Medulla oblongata (tissue), 1 donor: Measurements from ENCODE around the gene UBE2E1.
A peak's percentile ranks its signal among the peaks of the same experiment; 100 is the strongest.

ENCODE experiments used
- DNase-seq: peaks from one replicate; pipeline ENCODE4 v3.0.0-alpha.2; 2015; ENCODE audit errors: extremely low spot score

UBE2E1 gene

DNA sequence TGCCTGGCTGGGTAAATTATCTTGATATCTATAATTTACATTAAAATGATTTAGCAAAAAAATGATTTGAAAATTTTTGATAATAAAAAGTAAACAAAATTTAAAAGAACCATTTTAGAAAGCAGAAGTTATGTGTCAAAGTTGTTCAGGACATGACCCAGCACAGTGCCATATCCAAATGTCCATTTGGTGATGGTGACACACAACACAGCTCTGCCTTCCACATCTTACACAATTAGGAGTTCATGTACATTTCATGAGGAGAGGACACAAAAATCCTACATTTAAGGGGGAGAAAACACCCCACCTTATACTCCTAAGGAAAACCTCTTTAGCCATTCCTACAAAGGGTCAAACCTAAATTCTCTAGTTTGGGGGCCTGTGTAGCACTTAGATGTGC, 10.7 kb upstream of the UBE2E1 start:
- no peak for DNase-seq

DNA sequence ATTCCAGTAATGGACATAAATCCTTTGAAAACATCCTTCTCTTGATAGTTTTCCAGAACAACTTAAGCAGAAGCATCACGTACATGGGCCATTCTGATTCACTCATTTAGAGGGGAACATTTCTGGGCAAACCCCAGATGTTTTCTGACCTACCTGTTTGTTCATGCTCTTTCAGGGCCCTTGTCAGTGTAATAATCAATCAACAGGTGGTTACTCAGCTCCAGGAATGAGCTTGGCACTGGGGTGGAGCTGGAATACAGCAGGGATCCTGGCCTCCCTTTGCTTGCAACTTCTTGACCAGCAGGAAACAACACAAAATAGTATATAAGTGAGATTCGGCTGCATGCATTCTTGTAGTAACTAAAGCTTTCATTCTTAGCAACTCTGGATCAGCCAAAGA, 9.2 kb upstream of the UBE2E1 start:
- DNase-seq, result no peak

DNA sequence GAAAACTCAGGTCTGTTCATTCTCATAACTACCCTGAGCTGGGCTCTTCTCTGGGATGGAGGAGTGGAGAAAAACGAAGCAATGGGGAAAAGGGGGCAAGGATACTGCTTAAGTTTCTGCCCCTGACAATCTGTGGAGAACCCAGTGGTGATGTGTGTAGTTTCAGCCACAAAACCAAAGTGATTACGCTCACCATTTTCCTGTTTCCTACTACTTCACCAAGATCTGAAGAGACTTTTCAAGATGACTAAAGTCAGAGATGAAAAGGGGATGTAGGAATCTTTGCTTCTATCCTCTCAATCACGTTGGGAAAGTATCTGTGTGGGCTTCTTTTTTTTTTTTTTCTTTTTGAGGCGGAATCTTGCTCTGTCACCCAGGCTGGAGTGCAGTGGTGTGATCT, 8.3 kb upstream of the UBE2E1 start:
- DNase-seq, result no peak

DNA sequence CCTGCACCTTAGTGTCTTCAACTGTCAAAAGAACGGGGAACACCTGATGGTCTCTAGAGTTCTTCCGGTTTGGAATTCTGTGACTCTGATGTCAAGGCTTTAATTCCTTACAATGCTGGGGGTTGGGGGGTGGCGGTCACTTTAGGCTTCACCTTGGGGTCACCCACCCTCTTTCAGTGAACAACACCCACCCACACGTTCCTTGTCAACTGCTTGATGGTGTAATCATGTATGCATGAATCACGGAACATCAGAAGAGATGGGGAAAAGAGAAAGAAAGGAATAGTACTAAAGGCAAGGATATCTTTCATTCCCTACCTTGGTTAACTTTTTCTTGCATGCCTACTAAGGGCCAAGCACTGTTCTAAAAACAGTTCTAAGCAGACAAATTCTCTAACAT, 7.3 kb upstream of the UBE2E1 start:
- no peak for DNase-seq

DNA sequence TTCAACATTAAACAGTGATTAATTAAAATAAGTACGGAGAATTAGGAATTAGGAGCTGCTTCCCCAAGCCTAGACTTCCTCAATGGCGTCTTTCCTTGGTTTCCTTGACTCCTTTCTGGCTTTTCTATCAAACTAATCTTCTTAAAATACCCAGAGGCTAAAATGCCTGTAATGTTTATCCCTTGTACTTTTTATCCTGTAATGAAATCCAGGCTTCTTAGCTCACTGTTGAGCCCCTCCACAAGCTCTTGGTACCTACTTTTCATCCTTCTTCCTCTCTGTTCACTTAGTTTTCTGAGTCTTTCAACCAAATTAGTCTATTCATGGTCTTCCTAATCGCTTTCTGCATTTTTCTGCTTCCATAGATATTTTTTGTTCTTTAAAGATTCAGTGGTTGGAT, 6.9 kb upstream of the UBE2E1 start:
- DNase-seq, result no peak

DNA sequence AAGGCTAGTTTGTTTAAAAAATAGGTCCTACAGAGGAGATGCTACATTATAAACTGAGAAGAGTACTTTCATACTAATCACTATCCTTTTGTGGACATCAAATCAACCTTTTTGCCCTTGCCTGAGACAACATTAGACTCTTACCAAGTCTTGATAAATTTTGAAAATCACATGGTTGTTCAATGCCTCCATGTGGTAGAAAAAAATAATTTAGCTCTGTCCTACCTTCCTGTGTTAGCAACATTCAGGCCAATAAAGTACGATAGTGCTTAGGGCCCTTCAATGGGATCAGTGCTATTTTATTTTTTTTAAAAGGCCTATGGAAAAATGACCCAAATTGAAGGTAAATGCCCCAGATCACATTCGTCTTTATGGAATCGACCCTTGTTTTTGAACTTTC, 5.0 kb upstream of the UBE2E1 start:
- DNase-seq, result no peak

DNA sequence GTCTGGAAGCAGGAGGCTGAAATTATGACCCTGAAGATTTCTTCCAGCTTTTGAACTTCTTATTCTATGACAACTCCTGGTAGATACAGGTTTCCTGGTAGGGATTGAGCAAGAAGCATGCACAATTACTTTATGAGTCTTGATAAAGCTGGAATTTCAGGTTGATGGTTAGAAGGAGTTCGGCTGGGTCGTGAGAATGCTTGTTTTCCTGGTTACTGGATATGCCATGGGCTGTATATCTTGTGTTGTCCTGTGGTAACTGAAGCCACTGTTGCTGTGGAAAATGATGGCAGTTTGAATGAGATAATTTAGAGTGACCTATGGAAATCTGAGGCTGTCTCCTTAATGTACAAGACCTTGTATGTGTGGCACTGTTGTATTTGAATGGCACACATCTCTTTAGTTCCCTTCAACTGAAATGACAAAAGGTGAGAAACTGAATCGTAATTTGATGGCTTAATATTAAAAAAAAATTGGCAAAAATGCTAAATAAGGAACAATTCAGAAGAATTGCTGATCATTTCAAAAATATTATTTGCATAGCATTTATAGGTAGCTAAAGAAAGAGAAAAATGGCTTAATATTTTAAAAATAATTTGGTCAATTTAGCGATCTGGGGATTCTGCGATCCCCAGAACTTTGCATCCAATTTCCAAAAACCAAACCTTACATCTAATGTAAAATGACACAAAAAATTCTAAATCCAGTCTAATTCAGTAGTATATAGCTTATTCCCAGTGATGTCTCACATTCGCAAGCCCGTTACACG, 1.1 kb upstream of the UBE2E1 start:
- DNase-seq, result no peak

DNA sequence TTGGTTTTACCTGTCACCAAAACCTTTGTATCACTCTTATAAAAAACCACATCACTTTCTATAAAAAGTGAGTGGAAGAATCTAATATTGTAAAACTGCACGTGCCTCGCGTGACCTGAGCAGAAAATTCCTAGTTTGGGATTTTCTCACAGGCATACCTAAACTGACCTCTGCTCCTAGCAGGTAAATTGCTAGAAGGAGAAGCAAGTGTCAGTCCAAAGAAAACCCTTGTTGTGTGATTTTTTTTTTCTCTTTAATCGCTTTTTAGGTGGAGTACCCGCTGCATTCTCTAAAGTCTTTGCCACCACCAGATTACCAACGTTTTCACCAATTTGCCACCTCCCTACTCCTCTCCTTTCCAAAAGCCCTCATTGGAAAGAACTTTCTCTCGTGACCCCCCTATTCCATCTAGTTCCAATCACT, 534 bp upstream of the UBE2E1 start:
- DNase-seq, result no peak

DNA sequence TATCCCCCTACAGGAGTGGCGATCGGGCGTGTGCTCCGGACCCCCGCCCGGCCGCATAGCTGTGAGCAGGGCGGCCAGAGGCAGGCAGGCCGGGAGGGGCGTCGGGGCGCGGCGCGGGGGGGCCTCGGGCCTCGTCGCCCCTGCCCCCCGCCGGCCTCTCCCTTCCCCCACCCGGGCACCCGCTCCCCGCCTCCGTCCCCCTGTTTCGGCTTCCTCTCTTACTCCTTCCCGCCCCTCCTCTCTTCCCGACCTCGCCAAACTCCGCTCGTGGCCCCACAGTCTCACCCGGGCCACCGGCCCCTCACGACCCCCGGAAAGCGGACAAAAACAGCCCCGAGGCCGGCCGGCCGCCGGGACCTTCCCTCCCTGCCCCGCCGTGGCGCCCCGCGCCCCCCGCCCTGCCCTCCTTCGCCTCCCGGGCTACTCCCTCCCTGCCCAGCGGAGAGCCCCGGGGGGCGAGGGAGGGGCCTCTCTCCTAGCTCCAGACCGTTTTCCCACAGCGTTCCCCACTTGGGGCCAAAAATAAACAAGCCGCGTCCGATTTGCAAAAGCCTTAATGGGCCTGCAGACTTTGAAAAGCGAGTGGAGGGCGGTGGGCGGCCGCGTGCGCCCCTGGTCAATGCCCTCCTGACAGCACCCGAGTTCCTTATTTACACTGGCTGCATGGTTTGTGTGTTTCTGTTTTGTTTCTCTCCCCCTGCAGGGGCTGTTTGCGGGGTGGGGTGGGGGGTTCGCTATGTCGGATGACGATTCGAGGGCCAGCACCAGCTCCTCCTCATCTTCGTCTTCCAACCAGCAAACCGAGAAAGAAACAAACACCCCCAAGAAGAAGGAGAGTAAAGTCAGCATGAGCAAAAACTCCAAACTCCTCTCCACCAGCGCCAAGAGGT, 1.0 kb downstream of the UBE2E1 start:
- DNase-seq, result peak; percentile 60

DNA sequence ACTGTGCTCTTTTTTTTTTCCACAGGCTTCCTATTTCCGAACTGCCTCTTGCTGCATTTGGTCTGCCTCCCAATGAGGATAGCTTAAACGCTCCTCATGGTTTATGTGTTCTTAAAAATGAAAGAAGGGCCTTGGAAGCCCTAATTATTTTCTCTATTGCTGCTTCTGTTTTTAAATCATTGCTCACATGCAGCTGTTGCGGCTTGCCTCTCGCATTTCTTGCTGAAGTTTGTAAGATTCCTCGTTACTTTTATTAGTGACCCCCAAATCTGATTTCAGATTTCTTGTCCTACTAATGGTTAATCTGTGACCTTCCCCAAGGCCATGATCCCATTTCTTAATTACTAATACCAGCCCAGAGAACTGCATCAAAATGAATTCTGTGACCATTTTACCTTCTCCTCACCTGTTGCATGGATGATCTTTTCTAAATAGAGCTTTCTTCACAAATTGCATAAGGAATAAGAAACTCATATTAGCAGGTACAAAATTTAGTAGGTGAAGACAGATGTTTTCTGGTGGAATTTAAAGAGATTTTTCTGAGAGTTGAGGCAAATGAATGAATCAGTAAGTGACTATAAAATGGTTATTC, 1.8 kb downstream of the UBE2E1 start:
- DNase-seq, result no peak

DNA sequence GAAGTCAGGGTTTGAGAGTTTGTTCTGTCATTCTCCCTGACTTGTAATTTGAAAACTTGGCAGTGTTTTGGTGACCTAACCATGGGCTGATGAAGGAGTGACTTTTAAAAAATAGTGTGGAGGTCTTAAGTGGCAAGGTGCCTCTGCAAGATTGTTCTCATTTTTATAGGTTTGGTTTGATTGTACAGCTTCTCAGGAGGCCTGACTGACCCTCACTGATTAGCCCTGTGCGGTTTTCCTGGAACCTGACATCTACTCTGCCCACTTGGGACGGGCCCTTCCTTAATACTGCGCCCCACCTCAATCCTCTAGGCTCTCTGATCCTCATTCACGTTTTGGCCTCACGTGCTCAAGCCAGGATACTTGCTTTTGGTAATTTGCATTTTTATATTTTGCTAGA, 2.8 kb downstream of the UBE2E1 start:
- DNase-seq, result no peak

DNA sequence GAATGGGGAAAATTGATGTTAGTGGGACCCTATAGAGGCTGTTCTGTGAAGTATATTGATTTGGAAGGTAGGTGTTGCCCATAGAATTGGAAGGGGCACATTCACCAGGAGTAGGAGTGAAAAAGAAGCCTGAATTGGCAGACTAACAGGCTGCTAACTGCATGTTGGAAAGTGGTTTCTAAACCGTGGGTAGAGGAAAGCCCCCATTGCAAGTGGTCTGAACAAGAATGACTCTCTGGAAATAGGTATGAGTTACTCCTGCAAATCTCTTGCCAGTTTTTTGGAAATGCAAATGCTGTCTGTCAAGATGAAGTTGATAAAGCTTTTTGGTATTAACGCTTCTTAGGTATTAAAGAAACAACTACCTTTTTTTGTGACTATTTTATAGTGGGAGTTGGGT, 3.5 kb downstream of the UBE2E1 start:
- no peak for DNase-seq

DNA sequence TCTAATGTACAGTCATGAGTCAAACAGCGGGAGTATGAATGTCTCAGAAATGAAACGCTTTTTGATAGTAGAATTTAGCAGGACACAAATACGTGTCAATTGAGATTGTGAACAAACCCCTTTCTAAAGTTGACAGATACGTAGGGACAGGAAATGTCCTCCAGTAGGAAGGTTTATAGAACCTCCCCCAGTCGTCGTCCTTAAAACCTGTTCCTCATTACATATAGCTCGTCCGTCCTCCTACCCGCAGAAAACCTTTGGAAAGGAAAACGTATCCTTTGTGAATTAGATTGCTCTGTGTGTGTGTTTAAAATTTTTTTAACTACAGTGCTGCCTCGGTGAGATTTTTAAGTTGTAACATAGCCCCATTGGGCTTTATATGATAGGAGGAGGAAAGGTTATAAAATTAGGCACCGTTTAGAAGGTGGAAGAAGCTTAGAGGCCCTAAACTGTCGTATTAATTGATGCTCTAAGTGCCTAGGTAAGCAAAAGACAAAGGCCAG, 4.1 kb downstream of the UBE2E1 start:
- DNase-seq, result peak; percentile 30

DNA sequence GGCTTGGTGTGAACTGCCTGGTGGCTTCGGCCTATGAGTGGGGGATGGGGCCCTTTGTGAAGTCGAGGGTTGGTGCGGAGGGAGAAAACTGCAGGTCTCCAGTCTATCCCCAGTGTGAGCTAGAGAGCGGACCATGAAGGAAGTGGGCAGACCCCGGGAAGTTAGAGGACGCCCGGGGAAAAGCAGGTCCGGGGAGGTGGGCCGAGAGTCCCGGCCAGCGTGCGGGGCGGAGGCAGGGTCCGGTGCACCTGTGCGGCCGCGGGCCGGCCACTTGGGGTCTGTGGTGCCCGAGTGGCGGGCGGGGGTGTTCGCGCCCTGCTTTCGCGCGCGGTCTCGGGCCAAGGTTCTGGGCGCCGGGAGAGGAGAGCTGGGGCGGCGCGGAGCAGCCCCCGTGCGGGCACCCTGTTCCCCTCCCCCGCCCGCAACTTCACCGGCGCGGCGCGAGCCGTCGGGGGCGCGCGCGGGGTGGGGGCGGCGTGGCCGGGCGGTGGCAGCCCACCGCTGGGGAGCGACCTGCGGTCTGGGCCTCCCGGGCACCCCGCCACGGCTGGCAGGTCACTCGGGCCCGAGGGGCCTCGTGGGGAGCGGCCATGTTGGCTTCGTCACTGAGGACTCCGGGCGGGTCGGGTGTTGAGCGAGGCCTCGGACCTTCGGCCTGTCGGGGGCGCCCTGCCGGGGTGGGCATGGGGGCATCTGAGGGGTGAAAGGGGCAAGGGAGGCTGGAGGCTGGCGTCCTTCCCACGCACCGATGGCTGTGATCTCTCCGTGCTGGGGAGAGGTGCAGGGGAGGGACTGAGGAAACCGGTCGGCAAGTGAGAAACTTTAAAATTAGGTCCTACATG, 4.8 kb downstream of the UBE2E1 start:
- peak; percentile 53 for DNase-seq

DNA sequence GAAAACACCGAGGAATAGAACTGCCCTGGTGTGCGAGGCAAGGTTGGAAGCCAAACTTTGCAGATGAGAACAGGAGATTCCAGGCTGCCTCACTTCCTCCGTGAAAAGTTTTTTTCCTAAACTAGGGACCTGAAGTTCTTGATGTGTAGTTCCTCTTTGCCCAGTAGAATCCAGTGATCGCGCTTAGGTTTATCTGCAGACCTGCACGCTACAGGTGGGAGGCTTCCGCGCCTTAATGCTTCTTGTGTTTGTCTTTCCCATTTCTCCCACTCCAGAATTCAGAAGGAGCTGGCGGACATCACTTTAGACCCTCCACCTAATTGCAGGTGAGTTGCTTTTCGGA, 5.4 kb downstream of the UBE2E1 start:
- DNase-seq, result peak; percentile 38

DNA sequence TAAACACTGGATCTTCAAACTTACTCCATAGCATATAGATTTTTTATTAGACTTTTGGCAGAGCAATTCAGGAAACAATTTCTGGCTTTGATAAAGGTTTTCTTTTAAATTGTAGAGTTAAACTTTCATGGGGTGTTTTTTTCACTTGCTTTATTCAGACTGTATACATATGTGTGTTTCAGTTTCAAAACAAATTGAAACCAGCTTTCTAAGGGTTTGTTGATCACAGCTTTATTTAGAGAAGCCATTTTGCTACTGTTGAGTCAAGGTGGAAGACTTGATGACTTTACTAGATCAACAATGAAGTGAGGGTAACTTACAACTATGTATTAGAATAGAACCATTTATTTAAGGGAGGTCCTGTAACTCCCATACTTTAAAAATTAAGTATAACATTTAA, 6.2 kb downstream of the UBE2E1 start:
- DNase-seq, result no peak

DNA sequence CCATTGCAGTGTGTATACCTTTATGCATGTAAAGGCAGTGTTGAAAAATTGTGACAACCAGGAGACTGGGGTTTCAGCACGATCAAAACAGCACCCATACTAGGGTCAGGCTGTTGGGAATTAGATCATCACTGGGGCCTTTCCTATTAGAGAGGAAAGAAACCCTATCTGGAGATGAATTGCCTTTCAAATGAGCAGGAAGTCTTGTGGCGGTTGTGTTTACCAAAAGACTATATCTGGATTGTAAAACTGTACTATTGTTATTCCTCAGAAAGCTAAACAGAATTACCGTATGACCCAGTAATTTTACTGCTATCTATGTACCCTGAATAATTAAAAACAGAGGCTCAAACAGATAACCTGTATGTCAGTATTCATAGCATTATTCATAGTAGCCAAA, 10.1 kb downstream of the UBE2E1 start:
- no peak for DNase-seq

DNA sequence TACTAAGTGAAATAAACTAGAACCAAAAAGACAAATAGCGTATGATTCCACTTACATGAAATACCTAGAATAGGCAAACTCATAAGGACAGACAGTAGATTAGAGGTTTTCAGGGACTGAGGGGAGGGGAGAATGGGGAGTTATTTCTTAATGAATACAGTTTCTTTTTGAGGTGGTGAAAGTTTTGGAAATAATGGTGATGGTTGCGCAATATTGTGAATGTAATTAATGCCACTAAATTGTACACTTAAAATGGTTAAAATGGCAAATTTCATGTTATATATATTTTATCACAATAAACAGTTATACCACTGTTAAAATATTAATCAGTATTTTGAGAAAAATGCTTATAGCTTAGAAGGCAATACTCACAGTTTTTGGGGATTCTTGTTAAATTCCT, 11.0 kb downstream of the UBE2E1 start:
- DNase-seq, result no peak

DNA sequence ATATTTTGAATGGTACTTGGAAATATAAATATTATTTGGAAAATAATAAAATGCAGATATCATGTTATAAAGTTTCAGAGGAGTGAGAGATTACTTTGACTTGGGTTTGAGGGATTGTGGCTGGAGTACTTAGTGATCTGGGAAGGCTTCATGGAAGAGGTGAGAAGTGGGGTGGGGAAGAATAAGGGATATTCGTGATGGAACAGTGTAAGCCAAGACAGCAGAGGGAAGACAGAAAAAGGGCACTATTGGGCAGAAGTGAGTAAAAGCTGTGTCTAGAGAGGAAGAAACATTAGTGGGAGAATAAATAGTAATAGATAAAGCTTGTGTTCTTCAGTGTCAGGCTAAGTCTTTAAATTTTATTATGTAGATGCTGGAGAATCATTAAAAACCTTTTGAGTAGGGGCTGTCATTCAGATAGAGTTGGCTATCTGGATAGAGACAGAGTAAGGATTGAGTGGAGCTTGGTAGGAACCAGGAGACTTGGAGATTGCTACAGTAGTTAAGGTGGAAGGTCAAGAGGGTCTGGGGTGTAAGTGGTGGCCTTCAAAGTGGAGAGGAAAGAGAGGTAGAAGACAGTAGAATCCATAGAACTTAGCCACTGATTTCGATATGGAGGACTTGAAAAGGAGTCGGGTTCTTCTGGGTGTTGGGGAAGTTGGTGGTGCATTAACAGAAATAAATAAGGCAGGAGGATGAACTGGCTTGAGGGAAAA, 11.9 kb downstream of the UBE2E1 start:
- no peak for DNase-seq

DNA sequence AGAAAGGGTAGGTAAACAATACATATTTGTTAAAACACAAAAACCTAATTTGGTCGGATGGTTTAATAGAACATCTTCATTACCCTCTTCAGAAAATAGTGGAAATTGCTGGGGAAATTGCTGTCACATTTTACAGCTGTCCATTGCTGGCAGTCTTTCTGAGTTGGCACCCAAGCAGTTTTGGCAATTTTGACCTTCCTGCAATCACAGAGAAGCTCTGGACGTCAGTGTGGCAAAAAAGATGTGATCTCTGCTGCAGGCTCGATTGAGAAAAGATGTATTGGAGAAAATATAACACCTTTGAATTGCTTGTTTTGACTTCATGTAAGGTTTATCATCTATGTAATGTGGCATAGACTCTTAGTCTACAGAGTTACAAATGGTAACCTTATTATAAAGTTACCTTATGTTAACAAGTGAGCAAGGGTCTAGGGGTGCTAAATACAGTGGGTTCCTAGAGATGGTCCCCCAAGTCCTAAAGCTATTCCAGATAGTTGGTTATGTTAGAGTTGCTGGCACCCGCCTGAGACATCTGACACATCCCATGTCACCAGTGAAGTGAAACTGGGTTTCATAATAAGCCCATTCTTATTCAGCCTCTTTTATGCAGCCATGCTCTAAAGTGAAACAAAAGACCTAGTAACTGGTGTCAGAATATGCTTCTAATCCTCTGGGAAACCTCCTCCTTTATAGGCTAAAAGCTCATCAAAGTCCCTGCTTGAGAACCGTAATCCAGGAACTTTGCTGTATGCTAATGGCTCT, 14.0 kb downstream of the UBE2E1 start:
- peak; percentile 88 for DNase-seq
